ENCODE data around the gene PIP4K2A.
"Not testable (repeated sequence)": the region's sequence is repeated elsewhere in the genome, so short reads cannot be mapped to it uniquely, and the experiment has no call there.

The PIP4K2A gene

DNA sequence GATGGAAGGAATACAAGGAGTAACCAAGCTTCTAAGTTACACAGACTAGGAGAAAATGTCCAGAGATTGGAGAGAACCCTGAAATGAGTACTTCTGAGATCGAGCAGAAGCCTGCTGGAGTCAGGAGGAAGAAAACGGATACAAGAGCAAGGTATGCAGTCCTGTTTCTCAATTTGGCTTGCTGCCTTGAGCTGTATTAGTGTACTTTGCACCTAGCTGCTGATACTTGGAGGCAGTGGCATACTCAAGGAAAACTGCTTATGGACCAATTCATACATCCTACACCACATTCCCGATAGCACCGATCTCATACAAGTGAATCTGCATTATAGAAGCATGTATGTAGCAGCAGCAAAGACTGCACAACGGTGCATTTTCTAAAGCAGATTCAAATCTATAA, 14.4 kb downstream of the PIP4K2A start:
- no peak for DNase-seq
- intact Hi-C loops (cut with DNase I), result no loop called here

DNA sequence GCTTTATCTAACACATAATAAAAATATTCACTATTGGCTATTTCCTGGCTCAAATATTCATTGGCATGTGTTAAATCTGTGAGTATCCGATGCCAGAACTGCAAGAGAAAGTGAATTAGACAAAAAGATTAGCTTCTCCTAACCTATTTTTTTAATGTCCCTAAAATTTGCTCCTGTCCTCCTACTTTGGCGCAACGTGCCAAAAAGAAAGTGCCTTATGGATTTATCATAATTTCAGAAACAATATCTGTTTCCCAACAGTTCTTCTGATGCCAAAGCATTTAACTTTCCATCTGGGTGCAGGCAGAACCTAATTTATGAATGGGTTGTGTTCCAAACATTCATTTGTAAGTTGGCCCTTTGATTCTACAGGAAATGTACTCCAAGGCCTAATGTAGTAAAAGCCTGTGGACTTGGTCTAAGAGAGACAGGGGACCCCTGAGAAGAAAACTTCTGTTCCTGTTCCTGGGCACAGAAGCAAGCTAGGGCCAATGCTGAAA, 15.4 kb downstream of the PIP4K2A start:
- intact Hi-C loops (cut with DNase I), result no loop called here
- no peak for DNase-seq

DNA sequence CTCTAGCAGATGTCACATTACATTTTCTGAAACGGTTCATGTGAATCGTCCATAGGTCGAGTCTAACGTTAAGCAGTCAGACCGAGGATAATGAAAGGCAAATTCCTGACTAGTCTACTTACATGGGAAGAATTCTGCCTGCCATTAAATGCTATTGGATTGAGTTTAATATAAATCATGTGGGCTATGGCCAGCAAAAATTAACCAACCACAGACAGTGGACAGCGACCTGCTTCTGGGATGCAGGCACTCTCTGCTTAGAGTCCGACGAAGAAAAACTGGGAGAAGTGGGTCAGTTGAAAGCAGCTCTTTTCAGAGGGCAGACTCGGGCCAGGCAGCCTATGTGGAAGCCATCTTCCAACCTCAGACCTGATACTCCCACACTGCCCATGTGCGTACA, 16.6 kb downstream of the PIP4K2A start:
- intact Hi-C loops (cut with DNase I), result no loop called here
- no peak for DNase-seq

DNA sequence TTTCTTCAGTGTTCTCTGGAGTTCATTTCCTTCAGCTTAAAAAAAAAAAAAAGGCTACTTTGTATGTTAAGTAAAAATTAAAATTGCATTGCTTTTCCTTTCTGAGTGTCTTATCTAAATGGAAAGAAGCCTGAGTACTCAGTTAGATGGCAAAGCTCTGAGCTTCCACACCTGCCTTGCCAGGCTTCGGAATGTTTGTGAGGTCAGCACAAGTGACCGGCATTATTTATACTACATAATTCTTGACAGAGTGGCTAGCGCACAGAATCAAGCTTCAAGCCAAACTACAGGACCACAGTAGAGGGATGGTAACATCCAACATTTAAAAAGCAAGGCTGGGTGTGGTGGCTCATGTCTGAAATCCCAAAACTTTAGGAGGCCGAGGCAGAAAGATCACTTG, 17.3 kb downstream of the PIP4K2A start:
- intact Hi-C loops (cut with DNase I), result no loop called here
- no peak for DNase-seq

DNA sequence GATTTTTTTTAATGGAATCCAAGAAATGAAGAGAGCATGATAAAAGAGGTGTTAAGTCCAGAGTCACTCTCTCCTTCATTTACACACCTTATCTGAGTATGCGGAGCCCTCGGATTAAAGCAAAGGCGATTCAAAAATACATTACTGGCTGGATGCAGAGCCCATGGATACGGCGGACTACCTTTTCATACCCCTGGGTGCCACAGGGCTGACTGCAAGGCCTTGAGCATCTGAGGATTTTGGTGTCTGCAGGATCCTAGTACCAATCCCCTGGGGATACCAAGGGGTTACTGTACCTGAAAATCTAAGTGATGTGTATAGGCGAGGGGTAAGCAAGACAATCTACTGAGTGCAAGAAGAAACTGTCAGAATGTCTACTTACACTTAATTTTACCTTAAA, 20.5 kb downstream of the PIP4K2A start:
- intact Hi-C loops (cut with DNase I), result no loop called here
- DNase-seq, result no peak

DNA sequence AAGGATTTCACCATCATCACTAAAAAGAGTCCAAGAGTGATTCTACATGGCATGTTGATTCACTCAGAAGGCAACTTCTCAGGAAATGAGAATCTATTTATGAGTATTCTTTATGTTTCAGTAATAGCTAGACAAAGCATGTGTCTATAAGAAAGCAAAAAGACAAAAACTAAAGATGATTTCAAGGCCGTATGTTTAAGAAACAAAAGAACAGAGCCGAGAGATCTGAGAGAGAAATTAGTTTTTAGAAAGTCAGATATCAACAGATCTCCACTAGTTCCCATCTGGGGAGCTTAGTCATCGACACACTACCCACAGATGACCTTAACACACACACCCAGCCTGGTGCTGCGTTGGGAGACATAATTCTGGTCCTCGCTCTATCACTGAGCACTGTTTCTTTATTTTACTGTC, 21.0 kb downstream of the PIP4K2A start:
- DNase-seq, result no peak
- intact Hi-C loops (cut with DNase I), result no loop called here

DNA sequence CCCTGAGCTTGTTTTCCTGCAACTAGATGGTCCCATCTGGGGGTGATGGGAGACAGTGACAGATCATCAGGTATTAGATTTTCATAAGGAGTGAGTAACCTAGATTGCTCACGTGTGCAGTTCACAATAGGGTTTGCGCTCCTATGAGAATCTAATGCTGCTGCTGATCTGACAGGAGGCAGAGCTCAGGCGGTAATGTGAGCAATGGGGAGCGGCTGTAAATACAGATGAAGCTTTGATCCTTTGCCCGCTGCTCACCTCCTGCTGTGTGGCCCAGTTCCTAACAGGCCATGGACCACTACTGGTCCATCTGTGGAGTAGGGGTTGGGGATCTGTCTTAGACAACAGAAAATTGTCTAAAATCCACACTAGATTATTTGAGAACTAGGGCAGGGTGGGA, 22.3 kb downstream of the PIP4K2A start:
- intact Hi-C loops (cut with DNase I); DNase-seq: not testable (repeated sequence)

DNA sequence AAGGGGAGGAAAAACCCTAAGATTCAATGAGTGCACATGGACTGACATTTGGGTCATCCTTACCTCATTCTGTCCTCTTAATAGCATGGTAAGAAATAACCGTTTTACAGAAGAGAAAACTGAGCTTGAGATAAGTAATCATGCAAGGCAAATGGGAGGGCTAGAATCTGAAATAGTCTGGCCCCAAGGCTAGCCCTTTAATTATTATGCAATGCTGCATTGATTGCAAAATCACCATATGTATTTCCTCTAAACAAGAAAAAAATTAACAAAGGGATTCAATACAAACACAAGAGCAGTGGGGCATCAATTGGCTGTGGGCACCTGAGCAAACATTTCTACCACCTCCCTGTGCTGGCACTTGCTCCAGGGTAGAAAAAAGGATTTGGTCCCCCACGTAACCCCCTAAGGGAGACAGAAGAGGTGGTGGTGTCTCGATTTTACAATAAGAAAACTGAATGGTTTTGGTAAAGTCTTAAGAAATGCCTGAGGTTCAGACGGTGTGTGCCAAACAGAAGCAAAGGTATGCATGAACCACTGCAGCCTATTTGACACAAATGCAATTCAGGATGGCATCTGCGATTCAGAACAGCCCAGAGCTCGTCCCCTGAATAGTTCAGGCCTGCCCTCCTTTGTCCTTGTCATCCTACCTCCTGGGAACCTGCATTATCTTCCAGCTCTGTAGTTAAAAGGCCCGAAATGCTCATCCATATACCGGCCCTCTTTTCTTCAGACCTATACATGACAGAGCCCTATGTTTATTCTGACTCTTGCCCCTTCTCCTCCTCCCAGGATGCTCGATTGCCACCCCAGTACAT, 23.6 kb downstream of the PIP4K2A start:
- DNase-seq, result no peak
- intact Hi-C loops (cut with DNase I), result no loop called here

DNA sequence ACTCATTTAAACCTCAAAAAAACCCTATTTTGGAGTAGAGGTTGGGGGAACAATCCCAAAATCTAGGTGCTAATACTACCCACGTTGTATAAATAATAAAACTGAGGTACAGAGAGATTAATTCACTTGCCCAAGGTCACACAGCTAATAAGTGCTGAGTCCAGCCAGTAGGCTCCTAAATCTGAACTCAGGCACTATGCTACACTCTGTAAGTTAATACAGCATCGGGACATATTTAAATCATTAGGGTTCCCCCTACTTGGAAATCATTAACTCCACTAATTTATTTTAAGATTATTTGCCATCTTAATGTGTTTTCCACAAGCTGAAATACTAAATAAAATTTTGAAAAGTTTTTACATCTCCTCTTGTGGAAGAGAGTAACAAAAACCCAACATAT, 24.2 kb downstream of the PIP4K2A start:
- no peak for DNase-seq
- intact Hi-C loops (cut with DNase I), result no loop called here

DNA sequence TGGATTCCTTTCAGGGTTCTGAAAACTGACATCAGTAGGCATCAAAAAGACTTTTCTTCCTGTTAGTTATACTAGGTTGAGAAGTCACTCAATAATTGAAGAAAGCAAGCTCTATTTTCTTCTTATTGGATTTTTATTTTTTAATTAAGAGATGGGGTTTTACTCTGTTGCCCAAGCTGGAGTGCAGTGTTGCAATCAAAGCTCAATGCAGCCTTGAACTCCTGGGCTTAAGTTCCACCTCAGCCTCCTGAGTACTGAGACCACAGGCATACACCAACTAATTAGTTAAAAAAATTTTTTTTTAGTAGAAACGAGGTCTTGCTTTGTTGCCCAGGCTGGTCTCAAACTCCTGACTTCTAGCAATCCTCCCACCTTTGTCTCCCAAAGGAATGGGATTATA, 28.0 kb downstream of the PIP4K2A start:
- DNase-seq, result no peak
- intact Hi-C loops (cut with DNase I), result no loop called here

DNA sequence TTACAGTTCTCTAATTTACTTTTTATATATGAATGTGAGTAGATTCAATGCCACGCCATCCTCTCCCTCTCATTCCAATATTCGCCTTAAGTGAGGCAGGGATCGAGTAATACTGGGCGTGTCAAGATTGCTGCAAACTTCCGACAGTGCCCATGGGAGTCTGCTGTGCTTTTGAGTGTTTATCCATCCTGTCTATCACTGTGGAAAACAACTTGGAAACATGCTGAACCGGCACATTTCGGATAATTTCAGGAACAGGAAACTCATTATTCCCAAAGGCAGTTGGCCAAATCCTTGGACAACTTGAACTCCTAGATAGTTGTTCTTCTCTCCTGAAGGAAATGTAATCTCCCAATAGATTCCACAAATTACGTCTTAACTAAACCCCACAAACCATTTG, 28.5 kb downstream of the PIP4K2A start:
- intact Hi-C loops (cut with DNase I), result no loop called here
- DNase-seq, result no peak

DNA sequence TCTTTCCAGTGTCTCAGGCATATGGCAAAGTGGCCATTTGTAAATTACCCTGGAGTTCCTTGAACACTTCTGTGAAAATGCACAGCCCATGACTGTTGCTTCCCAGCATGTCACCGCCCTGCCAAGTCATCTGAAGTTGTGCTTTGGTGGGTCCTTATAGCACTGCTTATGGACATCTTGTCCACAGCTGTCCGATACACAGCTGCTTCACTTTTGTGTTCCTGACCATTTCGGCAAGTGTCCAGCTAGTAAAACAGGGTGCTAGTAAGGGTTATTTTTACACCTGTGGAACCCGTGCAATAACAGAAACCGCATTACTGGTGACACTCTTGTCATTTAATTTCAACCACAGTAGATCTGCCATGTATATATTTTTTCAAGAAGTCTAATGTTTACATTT, 29.7 kb downstream of the PIP4K2A start:
- intact Hi-C loops (cut with DNase I), result no loop called here

DNA sequence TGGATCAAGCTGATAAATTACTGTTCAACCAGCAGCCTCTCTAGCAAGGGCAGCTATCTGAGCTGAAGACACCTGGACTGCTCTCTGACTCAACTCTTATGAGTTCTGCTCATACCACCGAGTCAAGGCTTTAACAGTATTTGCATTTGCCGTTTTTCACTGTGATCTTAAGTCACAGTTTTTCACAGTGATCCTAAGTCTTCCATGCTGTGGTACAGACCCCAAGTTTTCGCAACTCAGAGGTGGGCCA, 31.3 kb downstream of the PIP4K2A start:
- intact Hi-C loops (cut with DNase I), result no loop called here
- DNase-seq, result no peak

More for the DNA sequence above, 29.7 kb downstream of the PIP4K2A start:
- DNase-seq, result no peak

DNA sequence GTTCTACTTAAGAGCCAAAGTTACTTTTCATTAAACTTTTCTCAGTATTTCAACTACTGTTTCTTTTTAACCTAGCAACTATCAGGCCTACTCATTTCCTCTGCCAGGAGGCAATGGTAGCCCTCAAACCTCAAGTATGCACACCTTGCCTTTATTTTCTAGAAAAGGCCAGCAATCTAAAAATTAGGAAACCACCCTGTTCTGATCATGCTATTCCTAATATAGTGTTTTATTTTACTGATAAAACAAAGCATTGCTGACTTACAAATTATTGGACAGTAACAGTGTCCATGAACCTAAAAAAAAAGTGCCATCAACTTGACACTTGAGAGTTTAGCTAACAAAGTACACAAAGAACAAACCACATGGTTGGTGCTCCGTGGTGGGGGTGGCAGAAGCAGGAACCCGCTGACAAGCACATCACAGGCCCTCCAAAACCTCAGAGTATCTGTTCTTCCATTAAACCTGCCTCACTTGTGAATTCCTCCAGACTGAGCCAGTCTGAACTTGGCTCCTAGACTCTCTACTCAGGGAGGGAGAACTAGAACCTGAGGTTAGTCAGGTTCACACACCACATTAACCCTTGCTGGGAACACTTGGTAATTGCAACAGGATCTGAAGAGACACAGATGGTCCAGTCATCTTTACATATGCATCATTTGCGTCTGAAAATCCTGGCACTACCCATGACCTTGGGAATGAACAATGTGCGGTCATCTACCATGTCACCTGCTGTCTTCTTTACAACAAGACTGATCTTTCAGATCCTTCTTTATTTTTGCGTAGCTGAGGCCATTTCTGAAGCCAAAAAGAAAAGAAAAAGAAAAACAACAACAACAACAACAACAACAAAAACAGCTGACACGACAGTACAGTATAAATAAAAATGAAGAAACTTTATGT, 31.9 kb downstream of the PIP4K2A start:
- intact Hi-C loops (cut with DNase I), result no loop called here
- DNase-seq, result no peak

DNA sequence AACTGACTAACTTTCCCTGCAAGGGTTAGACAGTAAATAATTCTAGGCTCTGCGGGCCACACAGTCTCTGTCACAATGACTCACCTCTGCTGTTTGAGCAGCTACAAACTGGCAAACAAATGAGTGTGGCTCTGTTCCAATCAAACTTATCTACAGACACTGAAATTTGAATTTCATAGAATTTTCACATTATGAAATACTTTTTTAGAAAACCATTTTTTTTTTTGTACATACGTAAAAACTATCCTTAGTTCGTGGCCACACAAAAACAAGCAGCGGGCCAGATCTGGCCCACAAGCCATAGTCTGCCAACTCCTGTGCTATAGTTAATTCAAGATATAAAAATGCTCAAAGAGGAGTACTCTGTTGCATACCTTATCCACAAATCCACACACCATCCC, 32.6 kb downstream of the PIP4K2A start:
- DNase-seq, result no peak
- intact Hi-C loops (cut with DNase I), result no loop called here

DNA sequence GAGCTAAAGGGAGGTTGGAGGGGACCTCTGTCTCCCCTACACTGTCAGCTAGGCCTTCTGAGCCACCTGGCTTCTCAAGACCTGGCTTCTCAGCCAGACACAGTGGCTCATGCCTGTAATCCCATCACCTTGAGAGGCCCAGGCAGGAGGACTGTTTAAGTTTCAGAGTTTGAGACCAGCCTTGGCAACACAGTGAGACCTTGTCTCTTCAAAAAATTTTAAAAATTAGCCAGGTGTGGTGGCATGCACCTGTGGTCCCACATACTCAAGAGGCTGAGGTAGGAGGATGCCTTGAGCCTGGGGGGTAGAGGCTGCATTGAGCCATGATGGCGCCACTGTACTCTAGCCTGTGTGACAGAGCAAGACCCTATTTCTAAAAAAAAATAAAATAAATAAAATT, 33.1 kb downstream of the PIP4K2A start:
- intact Hi-C loops (cut with DNase I), result no loop called here
- DNase-seq, result no peak

DNA sequence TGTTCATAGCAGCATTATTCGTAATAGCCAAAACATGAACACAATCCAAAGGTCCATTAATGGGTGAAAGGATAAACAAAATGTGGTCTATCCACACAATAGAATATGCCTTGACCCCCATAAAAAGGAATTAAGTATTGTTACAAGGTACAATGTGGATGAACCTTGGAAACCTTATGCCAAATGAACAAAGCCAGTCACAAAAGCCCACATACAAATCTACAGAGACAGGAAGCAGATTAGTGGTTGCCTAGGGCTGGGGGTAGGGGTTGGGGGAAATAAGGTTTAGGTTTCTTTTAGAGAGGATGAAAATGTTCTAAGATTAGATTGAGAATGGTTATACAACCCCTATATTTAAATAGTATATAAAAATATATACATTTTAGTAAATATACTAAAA, 34.8 kb downstream of the PIP4K2A start:
- intact Hi-C loops (cut with DNase I), result no loop called here
- no peak for DNase-seq

DNA sequence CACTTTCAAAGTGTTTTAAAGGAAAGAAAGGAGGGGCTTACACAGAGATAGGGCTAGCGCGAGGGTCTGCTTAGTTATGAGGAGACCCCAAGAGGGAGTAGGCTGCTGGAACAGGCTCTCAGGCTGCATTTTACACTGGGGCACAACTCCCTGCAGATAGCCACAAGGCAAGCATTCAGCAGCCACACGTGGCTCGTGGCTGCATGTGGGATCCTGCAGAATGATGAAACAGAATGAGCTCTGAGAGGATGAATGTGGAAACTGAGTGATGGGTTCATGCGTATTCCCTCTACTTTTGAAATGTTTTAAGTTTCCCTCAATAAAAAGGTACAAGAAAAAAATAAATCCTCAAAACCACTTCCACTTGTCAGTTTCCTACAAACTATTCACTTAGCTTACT, 37.0 kb downstream of the PIP4K2A start:
- intact Hi-C loops (cut with DNase I), result no loop called here
- DNase-seq, result no peak

DNA sequence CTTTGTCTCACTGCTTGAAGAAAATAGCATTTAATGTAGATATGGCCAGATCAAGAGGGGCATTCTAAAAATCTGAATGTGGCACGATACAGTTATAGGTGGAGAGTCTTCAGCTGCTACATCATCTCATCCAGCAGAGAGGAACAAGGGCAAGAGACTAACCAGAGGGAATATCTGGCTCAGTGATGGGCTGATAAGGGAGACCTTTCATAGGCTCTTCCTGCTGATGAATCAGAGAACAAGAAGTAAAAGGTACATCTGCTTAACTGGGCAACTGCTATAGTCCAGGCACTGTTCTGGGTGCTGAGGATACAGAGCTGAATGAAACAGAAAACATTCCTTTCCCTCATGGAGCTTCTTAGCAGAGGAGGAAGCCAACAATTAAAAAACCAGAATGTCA, 37.9 kb downstream of the PIP4K2A start:
- DNase-seq, result no peak

DNA sequence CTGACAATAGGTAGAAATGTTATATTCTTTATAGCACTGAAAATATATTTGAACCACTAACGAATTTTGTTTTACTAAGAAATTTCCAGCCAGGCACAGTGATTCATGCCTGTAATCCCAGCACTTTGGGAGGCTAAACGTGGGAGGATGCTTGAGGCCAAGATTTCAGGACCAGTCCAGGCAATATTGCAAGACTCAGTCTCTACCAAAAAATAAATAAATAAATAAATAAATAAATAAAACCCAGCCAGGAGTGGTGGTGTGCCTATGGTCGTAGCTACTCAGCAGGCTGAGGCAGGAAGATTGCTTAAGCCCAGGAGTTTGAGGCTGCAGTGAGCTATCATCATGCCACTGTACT, 39.8 kb downstream of the PIP4K2A start:
- intact Hi-C loops (cut with DNase I), result no loop called here
- DNase-seq, result no peak

More for the DNA sequence above, 37.9 kb downstream of the PIP4K2A start:
- intact Hi-C loops (cut with DNase I), result no loop called here

DNA sequence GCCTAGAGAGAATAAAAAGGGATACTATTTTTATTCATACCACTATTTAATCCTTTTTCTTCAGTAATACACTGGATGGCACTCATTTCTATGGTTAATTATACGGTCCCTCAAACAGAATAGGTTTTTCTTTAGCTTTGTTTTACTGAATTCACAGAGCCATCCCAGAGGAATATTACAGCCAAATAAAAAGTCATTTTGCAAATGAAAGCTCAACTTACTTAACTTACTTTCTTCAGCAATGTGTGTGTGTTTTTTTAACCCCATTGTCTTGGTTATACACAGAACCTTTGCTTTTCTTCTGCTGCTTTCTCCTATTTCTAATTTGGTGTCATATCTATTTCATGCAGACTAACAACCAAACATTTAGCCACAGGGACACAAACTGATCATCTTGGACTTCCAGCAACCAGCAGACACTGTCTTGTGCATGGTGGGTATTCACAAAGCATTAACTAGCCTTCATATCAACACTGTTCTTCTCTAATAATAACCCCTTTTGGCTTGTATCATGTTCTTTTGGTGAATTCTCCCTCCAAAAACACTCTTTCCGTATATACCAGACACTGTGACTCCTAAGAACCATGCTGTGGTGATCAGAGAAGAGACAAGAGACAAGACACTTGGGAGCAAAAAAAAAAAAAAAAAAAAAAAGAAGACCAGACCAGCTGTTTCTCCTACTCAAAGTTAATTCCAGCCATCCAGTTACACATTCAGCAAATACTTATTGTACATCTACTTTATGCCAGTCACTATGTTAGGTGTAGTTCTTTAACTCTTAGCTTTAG, 40.4 kb downstream of the PIP4K2A start:
- intact Hi-C loops (cut with DNase I), result no loop called here
- no peak for DNase-seq
